Thyroid gland (tissue), 4 donors: Measurements from ENCODE around the gene RAB3GAP1.

ENCODE experiments used
- CTCF ChIP-seq, 6 experiments: fragments of 200-600 bp in 3 of 6; fragments of 450-650 bp in 3 of 6; sonication (generic) in 3 of 6; IDR thresholded peaks; one replicate each; pipeline ENCODE4 v1.5.1; 2016 to 2019; ENCODE audit warnings: antibody characterized with exemption in 6 of 6, mild to moderate bottlenecking in 2 of 6, inconsistent platforms in 1 of 6, moderate library complexity in 1 of 6
- POLR2A ChIP-seq, 2 donors: fragments of 450-650 bp; IDR thresholded peaks; one replicate each; pipeline ENCODE4 v1.6.1; 2017; ENCODE audit warnings: antibody characterized with exemption in 2 of 2, mild to moderate bottlenecking in 2 of 2, moderate library complexity in 1 of 2

GRCh38 chr2:135097532-135098231, 45.6 kb downstream of the RAB3GAP1 start:
- TF ChIP-seq CTCF (IDR thresholded peaks at IDR 0.05): no peak
- TF ChIP-seq POLR2A (IDR thresholded peaks at IDR 0.05): no peak
